ENCODE measurements around the gene PTK7. TPM values are rescaled to one million over a fixed set of nuclear protein-coding genes. Genes with fewer than 3 reads are reported as not detected.

PTK7 gene
- total RNA-seq, 1 experiment from 2014 or later = 106 TPM

GRCh38 chr6:43125119-43125518 lies 49.0 kb downstream of the PTK7 start:
- H3K27ac ChIP-seq = no peak overlapping the region
- H3K79me2 ChIP-seq (ENCODE audit: low read depth) = peaks cover 47% of the 10 kb centered on the region
- no peak overlapping the region for H3K4me3 ChIP-seq
- H3K27me3 ChIP-seq (ENCODE audit: insufficient read depth, low read depth) = no peaks in the 10 kb centered on the region
- TF ChIP-seq EZH2 (IDR thresholded peaks at IDR 0.05; ENCODE audit: low read depth) = no peak
- TF ChIP-seq CTCF (conservative IDR thresholded peaks at IDR 0.05) = no peak
- H3F3A ChIP-seq (ENCODE audit: insufficient read depth, low read depth) = peaks cover 24% of the 10 kb centered on the region; the same call in 1 of the 2 replicates
- H3K9me3 ChIP-seq (ENCODE audit: insufficient read depth, low read depth) = no peaks in the 10 kb centered on the region
- no peaks in the 10 kb centered on the region for H3K36me3 ChIP-seq (ENCODE audit: low read depth)
- no peak for DNase-seq
- no peak overlapping the region for H2AFZ ChIP-seq
- BruUV-seq (replicated peaks) = no TSS peak
- intact Hi-C loops (cut with micrococcal nuclease; ENCODE audit: unreplicated experiment) = no loop called here
- peaks cover 35% of the 10 kb centered on the region for H3K4me1 ChIP-seq (replicated peaks; ENCODE audit: insufficient read depth)
- no peaks in the 10 kb centered on the region for H3K9me2 ChIP-seq (ENCODE audit: insufficient read depth)
- no peak overlapping the region for H3K4me2 ChIP-seq
- no peaks in the 10 kb centered on the region for H4K20me1 ChIP-seq (ENCODE audit: insufficient read depth)
- ChIA-PET POLR2A (ENCODE audit: unreplicated experiment) (no interaction called here), CTCF (no interaction called here)

GRCh38 chr6:43125555-43125954 lies 49.4 kb downstream of the PTK7 start:
- no peaks in the 10 kb centered on the region for H3K9me3 ChIP-seq (ENCODE audit: insufficient read depth, low read depth)
- H4K20me1 ChIP-seq (ENCODE audit: insufficient read depth) = no peaks in the 10 kb centered on the region
- DNase-seq = no peak
- no peak overlapping the region for H2AFZ ChIP-seq
- POLR2A ChIA-PET (ENCODE audit: unreplicated experiment) = no interaction called here
- no peak overlapping the region for H3K4me3 ChIP-seq
- H3K27me3 ChIP-seq (ENCODE audit: insufficient read depth, low read depth) = no peaks in the 10 kb centered on the region
- intact Hi-C loops (cut with micrococcal nuclease; ENCODE audit: unreplicated experiment) = no loop called here
- H3K4me2 ChIP-seq = no peak overlapping the region
- H3K9me2 ChIP-seq (ENCODE audit: insufficient read depth) = no peaks in the 10 kb centered on the region
- peaks cover 44% of the 10 kb centered on the region for H3K79me2 ChIP-seq (ENCODE audit: low read depth)
- H3K4me1 ChIP-seq (replicated peaks; ENCODE audit: insufficient read depth) = peaks cover 30% of the 10 kb centered on the region
- BruUV-seq (replicated peaks) = no TSS peak
- H3K36me3 ChIP-seq (ENCODE audit: low read depth) = no peaks in the 10 kb centered on the region
- TF ChIP-seq EZH2 (IDR thresholded peaks at IDR 0.05; ENCODE audit: low read depth) (no peak), CTCF (conservative IDR thresholded peaks at IDR 0.05) (no peak)
- CTCF ChIA-PET = no interaction called here
- no peak overlapping the region for H3K27ac ChIP-seq
- H3F3A ChIP-seq (ENCODE audit: insufficient read depth, low read depth) = peaks cover 19% of the 10 kb centered on the region; the same call in 1 of the 2 replicates

GRCh38 chr6:43127180-43127579 lies 51.1 kb downstream of the PTK7 start:
- Histone ChIP-seq H3K27me3 (ENCODE audit: insufficient read depth, low read depth) (no peaks in the 10 kb centered on the region), H3K9me3 (ENCODE audit: insufficient read depth, low read depth) (no peaks in the 10 kb centered on the region), H3K4me2 (no peak overlapping the region), H3K79me2 (ENCODE audit: low read depth) (peaks cover 34% of the 10 kb centered on the region), H3K36me3 (ENCODE audit: low read depth) (no peaks in the 10 kb centered on the region), H3K4me1 (replicated peaks; ENCODE audit: insufficient read depth) (peaks cover 16% of the 10 kb centered on the region), H4K20me1 (ENCODE audit: insufficient read depth) (no peaks in the 10 kb centered on the region), H3K9me2 (ENCODE audit: insufficient read depth) (no peaks in the 10 kb centered on the region), H2AFZ (no peak overlapping the region), H3K27ac (no peak overlapping the region), H3K4me3 (no peak overlapping the region), H3F3A (ENCODE audit: insufficient read depth, low read depth) (peaks cover 5% of the 10 kb centered on the region; the same call in 1 of the 2 replicates)
- ChIA-PET CTCF (no interaction called here), POLR2A (ENCODE audit: unreplicated experiment) (no interaction called here)
- intact Hi-C loops (cut with micrococcal nuclease; ENCODE audit: unreplicated experiment) = no loop called here
- BruUV-seq (replicated peaks) = no TSS peak
- TF ChIP-seq CTCF (conservative IDR thresholded peaks at IDR 0.05) = no peak
- TF ChIP-seq EZH2 (IDR thresholded peaks at IDR 0.05; ENCODE audit: low read depth) = no peak
- no peak for DNase-seq

Data from PC-9 (cell line).